GM19397 (cell line): ENCODE measurements around the gene MAP3K15.
"Not testable (repeated sequence)": the region's sequence is repeated elsewhere in the genome, so short reads cannot be mapped to it uniquely, and the experiment has no call there.

Experiments
- ATAC-seq: cut with Tn5 transposase; IDR thresholded peaks from one replicate; pipeline ENCODE4 v1.9.1; 2021; ENCODE audit warnings: mild to moderate bottlenecking, moderate library complexity; ENCODE audit not compliant: unreplicated experiment

The MAP3K15 gene

DNA sequence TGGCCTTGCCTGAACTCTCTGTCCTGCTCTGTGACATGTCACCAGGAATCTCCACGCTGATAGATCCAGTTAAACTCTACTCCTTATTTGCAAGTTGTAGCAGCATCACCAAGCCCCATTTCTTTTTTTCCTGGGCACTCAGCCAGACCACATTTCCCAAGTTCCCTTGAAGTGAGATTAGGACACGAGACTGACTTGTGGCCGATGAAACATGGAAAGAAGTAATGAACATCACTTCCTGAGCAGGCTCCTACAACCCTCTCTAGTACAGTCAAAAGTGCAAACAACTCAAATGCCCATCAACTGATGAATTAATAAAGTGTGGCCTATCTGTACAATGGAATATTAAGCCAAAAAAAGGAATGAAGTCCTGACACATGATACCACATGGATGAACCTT, 74.6 kb downstream of the MAP3K15 start:
- no peak for ATAC-seq

DNA sequence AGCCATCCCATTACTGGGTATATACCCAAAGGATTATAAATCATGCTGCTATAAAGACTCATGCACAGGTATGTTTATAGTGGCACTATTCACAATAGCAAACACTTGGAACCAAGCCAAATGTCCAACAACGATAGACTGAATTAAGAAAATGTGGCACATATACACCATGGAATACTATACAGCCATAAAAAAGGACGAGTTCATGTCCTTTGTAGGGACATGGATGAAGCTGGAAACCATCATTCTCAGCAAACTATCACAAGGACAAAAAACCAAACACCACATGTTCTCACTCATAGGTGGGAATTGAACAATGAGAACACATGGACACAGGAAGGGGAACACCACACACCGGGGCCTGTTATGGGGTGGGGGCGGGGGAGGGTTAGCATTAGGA, 92.6 kb downstream of the MAP3K15 start:
- ATAC-seq = not testable (repeated sequence)

DNA sequence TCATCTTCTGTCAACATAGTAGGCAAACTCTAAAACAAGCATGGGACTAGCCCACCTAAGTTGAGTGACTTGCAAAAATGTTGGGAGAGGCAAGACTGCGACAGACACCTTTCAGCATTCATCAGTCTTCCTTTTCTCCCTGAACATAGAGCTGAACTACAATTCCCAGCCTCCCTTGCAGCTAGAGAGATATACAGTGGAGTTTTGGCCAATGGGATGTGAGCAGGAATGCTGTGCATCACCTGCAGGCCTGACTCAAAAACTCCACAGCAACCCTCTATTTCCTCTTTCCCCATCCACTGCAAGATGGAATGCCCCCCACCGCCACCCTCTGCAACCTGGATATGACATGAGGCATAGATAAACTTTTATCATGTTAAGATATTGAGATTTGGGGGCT, 105.0 kb downstream of the MAP3K15 start:
- ATAC-seq = no peak

DNA sequence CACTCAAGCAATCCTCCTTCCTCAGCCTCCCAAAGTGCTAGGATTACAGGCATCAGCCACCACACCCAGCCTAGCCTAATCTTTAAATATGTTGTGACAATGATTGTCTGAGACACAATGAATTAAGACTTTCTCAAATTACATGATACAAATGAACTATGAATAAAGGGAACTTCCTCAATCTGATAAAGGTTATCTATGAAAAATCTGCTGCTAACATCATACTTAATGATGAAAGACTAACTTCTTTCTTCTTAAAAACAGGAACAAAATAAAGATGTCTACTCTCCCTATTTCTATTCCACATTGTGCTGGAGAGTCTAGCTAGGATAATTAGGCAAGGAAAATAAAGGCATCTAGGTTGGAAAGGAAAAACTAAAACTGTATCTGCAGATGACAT, 111.6 kb downstream of the MAP3K15 start:
- ATAC-seq = no peak

DNA sequence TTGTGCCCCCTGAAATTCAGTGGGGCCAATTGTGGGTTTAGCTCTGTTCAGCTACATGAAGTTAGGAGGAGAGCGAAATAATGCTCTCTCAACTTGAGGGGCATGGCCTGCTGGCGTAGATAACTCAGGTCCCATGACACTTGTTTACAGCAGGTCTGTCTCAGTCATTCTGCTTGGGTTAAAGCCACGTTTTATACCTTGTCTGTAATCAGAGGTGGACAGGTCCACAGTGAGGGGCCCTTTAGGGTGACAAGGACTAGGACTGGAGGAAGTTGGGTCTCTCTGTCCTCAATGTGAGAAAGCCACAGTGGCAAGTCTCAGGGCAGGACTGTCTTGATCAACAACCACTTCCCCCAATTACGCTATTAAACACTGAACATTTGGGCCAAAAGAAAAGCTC, 122.6 kb downstream of the MAP3K15 start:
- ATAC-seq = no peak

DNA sequence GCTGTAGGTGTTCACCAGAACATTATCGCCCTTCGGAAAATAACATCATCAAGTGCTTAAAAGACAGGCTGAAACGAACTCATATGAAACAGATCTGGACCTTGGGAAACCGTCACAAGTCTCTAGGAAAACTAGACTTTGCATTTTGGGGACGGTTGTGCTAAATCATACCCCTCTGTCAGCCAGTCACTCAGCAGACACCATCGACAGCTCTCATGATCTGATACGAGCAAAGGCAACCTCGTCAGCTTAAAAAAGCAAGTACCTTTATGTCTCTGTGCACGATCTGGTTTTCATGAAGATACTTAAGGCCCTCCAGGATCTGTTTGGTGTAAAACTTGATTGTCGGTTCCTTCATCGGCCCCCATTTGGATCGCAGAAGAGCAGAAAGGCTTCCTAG, 123.2 kb downstream of the MAP3K15 start:
- no peak for ATAC-seq

DNA sequence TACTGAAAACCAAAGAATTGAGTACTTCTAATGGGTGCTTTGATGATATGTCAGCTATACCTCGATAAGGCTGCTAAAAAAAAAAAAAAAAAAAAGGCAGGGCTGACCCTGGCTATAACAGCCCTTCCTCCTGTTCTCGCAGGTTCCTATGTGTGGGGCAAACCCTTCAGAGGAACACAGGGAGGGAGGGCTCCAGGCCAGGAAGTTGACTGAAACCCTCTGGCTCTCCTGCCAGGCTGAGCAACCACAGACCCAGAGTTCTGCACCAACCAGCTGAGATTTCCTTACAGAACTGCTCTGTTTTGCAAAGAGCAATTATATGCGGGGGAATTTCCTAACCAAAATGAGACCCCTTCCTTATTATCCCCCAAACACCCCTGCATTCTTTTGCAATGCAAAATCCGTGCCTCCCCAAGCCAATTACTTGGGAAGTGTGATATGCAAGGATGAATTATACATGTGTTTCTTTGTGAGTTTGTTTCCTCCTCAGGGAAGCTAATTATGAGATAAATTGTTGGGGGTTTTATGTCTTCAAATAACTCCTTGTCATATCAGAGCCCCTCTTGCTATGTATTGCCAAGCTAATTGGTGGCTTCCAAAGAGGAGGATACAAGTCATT, 126.0 kb downstream of the MAP3K15 start:
- no peak for ATAC-seq

DNA sequence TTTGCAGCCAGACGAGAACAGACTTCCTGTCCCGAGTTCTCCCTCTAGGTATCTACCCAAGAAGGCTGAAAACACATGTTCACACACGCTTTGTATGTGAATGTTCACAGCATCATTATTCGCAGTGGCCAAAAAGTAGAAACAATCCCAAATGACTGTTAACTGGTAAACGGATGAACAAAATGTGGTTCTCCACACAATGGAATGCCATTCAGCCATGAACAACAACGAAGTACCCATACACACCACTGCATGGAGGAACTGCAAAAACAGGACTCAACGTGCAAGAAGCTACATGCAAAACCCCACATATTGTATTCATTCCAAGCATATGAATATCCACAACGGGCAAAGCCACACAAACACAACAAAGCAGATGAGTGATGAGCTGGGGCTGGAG, 126.6 kb downstream of the MAP3K15 start:
- ATAC-seq = no peak

DNA sequence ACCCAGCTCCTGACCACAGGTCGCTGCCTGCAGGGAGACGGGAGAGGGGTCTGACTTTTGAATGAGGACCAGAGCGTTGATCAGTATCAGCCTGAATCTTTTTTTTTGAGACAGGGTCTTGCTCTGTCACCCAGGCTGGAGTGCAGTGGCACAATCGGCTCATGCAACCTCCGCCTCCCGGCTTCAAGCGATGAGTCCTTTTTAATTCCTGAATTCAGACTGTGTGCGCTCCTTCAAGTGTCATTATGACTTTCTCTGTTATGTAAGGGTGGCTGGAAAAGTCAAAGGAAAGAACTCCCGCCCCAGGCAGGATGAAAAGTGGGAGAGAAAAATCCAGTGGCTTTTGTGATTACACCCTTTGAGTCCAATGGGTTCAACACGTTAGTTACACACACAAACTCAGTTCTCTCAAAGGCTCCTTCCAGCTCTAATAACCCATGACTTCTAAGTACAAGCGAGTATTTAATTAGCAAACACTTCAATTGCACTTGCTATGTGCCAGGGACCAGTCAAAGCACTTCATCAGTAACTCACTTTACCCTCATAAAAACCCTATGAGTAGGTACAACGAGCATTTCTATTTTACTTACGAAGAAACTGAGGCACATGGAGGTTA, 127.1 kb downstream of the MAP3K15 start:
- ATAC-seq = no peak

DNA sequence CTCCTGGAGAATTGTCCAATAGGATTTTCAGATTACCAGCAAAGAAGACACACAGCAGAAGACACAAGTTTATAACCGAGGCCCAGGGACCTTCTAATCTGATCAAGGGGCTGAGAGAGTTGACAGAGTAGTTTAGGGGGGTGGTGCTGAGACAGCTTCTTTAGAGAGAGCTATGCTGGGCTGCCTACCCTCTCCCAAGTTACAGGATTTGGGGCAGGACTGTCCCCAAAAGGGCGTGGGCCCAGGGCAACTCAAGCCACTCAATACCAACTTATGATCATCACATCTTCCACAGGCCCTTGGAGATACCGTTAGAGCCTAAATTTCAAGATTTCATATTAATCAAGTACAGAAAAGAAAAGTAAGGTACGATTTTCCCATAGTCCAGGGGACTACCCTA, 128.6 kb downstream of the MAP3K15 start:
- ATAC-seq = no peak

DNA sequence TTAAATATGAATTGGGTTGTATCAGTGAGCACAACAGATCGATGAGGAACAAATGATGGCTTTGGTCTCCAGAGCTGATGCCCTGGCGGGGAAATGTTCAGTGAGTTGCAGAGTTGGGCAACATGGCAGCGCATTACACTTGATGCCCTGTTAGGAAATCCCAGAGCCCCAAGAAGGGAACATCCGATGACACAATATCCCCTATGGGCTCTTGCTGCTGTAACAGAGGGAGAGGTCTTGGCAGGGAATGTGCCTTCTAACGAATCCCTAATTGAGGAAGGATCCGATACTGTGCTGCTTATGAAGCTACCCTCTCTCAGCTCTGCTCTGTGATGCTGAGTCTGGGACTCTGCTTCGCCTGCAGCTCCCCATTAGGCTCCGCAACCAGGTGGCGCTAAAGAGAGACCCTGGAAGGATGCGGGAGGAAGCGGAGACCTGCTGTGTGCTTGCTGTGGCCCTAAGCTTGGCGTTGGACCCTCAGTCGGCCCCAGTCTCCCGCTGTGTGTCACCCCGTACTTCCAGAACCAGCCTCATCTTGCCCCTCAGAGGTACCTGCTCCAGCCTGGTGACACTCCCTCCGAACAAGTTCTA, 132.7 kb downstream of the MAP3K15 start:
- no peak for ATAC-seq

DNA sequence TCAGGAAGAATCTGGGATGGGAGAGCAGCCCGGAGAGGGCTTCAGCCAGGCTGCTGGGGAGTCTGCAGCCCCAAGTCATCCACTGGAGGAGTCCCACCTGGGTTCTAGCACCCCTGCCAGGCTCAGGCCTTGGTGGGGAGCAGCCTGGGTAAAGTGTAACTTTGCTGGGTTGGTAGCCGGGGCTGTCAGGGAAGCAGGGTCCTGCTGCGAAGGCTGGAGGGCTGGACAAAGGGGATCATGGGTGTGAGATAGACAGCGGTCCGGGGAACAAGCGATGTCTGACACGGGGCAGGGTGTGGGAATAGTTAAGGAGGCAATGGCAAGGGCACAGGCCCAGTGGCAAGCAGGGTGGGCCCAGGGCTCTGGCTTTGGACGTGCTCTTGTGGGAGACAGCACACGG, 134.0 kb downstream of the MAP3K15 start:
- ATAC-seq = no peak

DNA sequence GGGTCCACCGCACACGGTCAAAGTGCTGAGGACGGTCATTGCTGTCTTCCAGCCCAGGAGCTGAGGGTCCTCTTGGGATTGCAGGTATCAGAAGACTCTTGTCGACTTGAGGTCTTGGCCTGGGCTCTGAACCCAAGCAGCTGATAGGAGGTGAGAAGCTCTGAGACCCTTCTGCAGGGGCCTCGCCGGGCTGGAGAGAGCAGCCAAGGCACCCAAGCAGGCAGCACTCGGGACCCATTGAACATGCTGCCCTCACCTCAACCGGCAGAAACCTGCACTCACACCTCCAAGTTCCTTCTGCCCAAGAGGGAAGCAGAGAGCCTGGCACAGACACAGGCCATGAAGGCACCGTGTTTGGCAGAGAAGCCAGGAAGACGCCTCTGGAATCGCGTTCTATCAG, 137.5 kb downstream of the MAP3K15 start:
- no peak for ATAC-seq

DNA sequence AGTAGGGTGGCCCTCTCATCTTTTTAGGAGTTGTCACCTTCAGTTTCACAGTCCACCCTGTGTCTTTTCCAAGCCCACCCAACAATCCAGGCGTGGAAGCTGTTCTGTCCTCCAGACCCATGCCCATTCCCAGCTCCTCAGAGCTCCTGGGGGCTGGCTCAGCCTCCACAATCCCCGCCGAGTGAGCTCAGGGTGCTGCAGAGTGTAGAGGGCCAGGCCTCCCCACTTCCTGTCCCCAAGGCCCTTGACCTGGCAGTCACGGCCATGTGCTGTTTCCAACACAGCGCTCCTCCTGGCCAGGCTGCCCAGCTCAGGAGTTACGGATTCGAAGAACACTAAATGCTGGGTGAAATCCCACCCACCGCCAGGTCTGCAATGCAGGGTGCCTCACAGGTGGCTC, 139.8 kb downstream of the MAP3K15 start:
- no peak for ATAC-seq

DNA sequence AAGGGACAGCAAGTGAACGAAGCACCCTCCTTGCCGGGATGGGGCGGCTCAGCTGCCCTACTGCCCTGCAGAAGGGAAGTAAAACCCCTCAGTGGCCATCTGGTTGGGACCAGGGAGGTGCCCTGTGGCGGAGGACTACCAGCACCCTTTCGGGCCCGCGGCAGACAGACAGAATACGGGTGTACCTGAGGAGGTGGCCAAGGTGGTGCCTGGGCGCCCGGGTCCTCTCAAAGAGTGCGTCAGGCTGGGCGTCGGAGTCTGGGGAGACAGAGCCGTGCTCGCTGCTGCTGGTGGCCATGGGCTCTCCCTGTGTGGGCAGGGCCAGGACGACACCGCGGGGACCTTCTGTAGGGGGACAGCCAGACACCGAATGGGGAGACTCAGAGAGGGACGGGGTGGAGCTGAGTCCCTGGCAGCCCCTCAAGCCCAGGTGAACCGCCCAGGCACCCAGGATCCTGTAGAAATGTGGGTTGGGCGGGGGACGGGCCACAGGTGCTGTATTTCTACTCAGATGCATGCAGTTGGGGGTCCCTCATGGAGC, 141.9 kb downstream of the MAP3K15 start:
- ATAC-seq = no peak

DNA sequence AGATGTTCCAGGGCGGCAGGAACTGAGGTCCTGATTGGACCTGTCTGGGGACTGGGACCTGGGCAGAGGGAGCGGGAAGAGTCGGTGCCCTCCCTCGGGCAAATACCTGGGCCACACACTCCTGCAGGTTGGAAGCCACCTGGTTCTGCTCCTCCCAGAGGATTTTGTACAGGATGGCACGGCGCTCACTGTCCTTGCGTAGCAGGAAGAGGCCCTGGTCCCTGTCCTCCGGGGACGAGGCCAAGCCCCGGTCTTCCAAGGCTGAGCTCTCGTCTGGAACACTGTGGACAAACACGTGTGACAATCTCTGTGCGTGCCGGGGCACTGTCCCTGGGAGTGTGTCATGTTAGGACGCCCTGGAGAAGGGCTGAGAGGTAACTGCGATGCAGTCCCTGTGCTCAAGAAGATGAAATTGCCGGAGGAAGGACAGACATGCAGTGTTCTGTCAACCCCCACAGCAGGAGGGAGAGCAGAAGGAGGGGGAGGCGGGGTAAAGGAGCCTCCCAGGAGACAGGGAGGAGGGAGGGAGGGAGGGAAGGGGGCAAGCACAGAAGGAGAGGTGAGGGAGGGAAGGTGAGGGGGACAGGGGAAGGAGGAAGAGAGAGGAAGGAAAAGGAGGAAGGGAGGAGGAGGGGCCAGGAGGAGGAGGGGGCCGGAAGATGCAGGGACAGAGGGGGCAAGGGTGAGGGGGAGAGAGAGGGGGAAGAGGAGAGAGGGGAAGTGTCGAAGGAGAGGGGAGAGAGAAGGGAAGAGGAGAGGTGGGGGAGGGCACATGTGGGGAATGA, 142.6 kb downstream of the MAP3K15 start:
- ATAC-seq = peak; percentile 39

DNA sequence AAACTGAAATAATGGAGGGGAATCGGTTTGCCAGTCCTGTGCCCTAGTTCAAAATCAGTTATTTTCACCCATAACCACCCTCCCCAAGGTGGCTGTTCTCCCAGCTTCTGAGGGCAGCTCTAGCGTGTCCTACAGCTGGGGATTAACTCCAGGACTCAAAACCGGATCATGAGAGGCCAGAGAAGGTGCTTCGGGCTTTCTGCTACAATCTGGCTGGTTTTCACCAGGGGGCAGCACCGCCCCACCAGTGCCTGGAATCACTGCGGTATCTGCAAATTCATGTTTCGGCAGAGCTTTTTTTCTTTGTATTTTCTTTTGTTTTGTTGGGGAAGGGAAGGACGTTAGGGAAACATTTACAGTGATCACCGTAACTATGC, 143.2 kb downstream of the MAP3K15 start:
- ATAC-seq = peak; percentile 67

DNA sequence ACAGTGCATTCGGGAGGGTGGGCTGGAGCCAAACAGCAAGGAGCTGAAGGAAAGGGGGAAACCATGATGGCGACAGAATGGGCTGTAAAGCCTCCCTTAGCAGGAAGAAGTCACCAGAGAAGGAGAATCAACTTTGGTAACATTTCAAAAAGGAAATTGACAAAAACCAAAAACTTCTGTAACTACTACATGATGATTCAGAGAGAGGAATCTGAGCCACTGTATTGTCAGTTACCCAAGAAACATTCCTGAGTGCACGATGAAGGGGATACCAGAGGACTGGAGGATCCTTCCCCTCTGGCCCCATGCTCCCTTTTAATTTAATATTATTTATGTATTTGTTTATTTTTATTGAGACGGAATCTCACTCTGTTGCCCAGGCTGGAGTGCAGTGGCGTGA, 145.2 kb downstream of the MAP3K15 start:
- no peak for ATAC-seq

DNA sequence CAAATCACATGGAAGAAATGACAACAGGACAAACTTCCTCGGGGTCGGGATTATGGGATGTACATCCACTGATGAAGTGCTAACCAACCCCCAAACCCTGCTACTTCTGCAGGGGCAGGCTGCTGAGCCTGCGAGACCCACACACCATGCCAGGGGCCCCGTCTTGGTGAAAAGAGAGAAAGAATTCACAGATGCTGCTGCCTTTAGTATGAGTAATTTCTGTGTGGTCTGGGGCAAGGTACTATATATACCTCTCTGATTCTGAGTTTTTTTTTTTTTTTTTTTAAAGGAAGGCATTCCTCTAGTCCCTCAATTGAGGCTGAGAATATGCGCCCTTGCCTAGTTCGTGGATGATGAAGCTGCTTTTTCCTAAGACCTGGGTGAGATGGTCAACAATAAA, 146.7 kb downstream of the MAP3K15 start:
- no peak for ATAC-seq

DNA sequence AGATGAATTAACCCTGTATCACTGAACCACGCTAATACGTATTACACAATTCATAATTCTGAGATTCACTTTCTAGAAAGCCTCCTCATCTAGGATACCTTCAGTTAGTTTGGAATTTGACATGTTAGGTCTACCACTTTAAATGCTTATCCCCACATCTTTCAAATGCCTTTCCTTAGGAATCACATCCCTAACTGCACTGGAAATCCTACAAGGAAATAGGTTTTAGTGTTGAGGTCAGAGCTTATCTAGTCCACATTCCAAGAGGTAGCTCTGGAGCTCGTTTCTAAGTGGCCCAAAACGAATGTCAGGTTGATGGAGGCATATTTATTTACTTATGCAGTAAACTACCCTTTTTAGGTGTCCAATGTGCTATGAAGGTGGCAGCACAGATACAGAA, 153.6 kb downstream of the MAP3K15 start:
- no peak for ATAC-seq

DNA sequence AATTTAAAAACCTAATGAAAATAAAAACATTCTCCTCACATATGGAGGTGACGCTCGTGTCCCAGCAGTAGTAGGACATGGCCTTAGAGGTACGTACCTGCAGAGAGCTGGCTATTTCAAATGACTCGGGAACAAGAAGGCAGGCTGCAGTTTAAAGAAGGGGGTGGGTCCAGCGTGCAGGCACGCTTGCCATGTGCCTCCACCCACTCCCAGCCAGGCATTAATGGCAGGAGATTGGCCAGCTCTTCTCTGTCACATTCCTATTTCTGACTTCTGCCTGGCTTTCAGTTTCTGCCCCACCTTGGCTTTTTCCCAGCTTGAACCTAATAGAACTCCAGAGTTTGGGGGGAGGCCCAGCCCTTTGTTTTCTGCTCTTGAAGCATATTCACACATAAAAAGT, 154.4 kb downstream of the MAP3K15 start:
- no peak for ATAC-seq

DNA sequence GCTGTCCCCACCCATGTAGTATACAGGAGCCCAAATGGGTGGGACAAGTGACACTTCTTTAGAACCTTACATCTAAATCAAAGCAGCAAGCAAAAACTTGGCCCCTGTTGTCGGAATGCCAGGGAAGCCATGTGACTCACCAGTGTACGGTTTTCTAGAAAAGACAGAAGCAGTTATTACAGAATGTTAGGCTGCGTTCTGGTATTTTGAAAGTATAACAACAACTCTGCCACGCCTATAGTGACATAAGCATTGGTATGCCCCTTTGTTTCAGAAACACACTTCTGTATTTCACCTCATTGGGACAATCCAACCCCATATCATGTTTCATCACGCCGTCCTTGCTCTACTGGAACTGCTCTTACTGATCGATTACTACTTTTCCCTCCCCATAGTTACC, 156.8 kb downstream of the MAP3K15 start:
- no peak for ATAC-seq
